Keratinocyte (primary cell): ENCODE measurements around the gene MANEAL. TPM values are rescaled to one million over a fixed set of nuclear protein-coding genes. Genes with fewer than 3 reads are reported as not detected.

ENCODE experiments used
- DNase-seq: peaks from one replicate; pipeline ENCODE4 v3.0.0-alpha.2; 2011; ENCODE audit warnings: low read depth, missing footprints, low spot score
- FAIRE-seq: peaks from 2 replicates; lab custom pipeline; 2011; peaks lifted over from hg19 to GRCh38; lab: Jason Lieb, UNC
- H2AFZ ChIP-seq: 2 replicates; pipeline ENCODE4 v1.6.0; 2012; ENCODE audit warnings: low read length, control low read depth, inconsistent platforms; ENCODE audit not compliant: control insufficient read depth
- H3K27ac ChIP-seq: 2 replicates; pipeline ENCODE4 v1.5.1; 2011; ENCODE audit warnings: low read length; ENCODE audit not compliant: control insufficient read depth, insufficient read depth
- H3K27me3 ChIP-seq: 3 replicates; pipeline ENCODE4 v1.6.0; 2011; ENCODE audit warnings: low read length; ENCODE audit not compliant: control insufficient read depth, insufficient read depth; ENCODE audit errors: extremely low read depth
- H3K36me3 ChIP-seq, 2 experiments: 2 replicates in 1 of 2; 3 replicates in 1 of 2; pipeline ENCODE4 v1.5.1; 2011; ENCODE audit warnings: low read length in 2 of 2, mild to moderate bottlenecking in 1 of 2; ENCODE audit not compliant: control insufficient read depth in 2 of 2, insufficient read depth in 2 of 2; ENCODE audit errors: extremely low read depth in 1 of 2
- H3K4me1 ChIP-seq: 3 replicates; pipeline ENCODE4 v1.5.1; 2011; ENCODE audit warnings: low read length; ENCODE audit not compliant: control insufficient read depth, insufficient read depth; ENCODE audit errors: extremely low read depth
- H3K4me2 ChIP-seq: 3 replicates; pipeline ENCODE4 v1.6.0; 2011; ENCODE audit warnings: low read depth, low read length; ENCODE audit not compliant: control insufficient read depth, insufficient read depth; ENCODE audit errors: extremely low read depth
- H3K4me3 ChIP-seq, 3 experiments: fragments of 200-600 bp in 1 of 3; sonication (generic) in 1 of 3; 2 replicates in 2 of 3; 3 replicates in 1 of 3; pipeline ENCODE4 v1.5.1; 2011 to 2016; ENCODE audit warnings: low read length in 3 of 3, mild to moderate bottlenecking in 3 of 3, control low read depth in 2 of 3, inconsistent platforms in 1 of 3, low read depth in 1 of 3, mixed read lengths in 1 of 3, mixed run types in 1 of 3, moderate library complexity in 1 of 3; ENCODE audit not compliant: control insufficient read depth in 2 of 3, insufficient read depth in 2 of 3; ENCODE audit errors: extremely low read depth in 1 of 3
- H3K79me2 ChIP-seq: 2 replicates; pipeline ENCODE4 v1.6.0; 2012; ENCODE audit warnings: low read length; ENCODE audit not compliant: control insufficient read depth, insufficient read depth
- H3K9ac ChIP-seq: 3 replicates; pipeline ENCODE4 v1.6.0; 2011; ENCODE audit warnings: low read length; ENCODE audit not compliant: control insufficient read depth, insufficient read depth; ENCODE audit errors: extremely low read depth
- H3K9me1 ChIP-seq: 3 replicates; pipeline ENCODE4 v1.6.0; 2011; ENCODE audit warnings: low read length; ENCODE audit not compliant: control insufficient read depth, insufficient read depth; ENCODE audit errors: extremely low read depth
- H3K9me3 ChIP-seq: 2 replicates; pipeline ENCODE4 v1.5.1; 2012; ENCODE audit warnings: low read depth, low read length; ENCODE audit not compliant: control insufficient read depth
- H4K20me1 ChIP-seq: 3 replicates; pipeline ENCODE4 v1.6.0; 2011; ENCODE audit warnings: low read length; ENCODE audit not compliant: control insufficient read depth, insufficient read depth; ENCODE audit errors: extremely low read depth
- EZH2 ChIP-seq: IDR thresholded peaks from one replicate; pipeline ENCODE4 v1.6.1; 2012; ENCODE audit warnings: inconsistent platforms, mild to moderate bottlenecking, low read length, moderate library complexity
- dilution Hi-C: fragments of 300-500 bp; cut with MboI; formaldehyde crosslinking; loops from one replicate; pipeline ENCODE4 v1.7.0; 2020; ENCODE audit warnings: low sequenced_read_pairs; ENCODE audit not compliant: extremely low pct_ligation_motif_present
- polyA plus RNA-seq, 5 experiments: library from polyadenylated mRNA; depleted of rRNA in 3 of 5; stranded (reverse) in 3 of 5; stranded (forward) in 1 of 5; unstranded in 1 of 5; fragments of >200 nt; gene quantifications; 1 replicate in 1 of 5; 2 replicates in 3 of 5; 3 replicates in 1 of 5; pipeline versions ENCODE4 v1.2.1 to v1.2.3, GENCODE V29; 2011 to 2012; ENCODE audit warnings: missing spikeins in 2 of 5, low read depth in 1 of 5, low replicate concordance in 1 of 5
- TF ChIP-seq, protein P1 (sequence below), 3 experiments: IDR thresholded peaks in 1 of 3; conservative IDR thresholded peaks in 1 of 3; optimal IDR thresholded peaks in 1 of 3; 2 replicates in 2 of 3; 3 replicates in 1 of 3; pipeline versions ENCODE3 to v1.5.1; 2011; ENCODE audit warnings: low read length in 3 of 3, mild to moderate bottlenecking in 3 of 3, moderate library complexity in 2 of 3, control low read depth in 1 of 3, inconsistent platforms in 1 of 3; ENCODE audit not compliant: insufficient read depth in 2 of 3; ENCODE audit errors: extremely low read depth in 1 of 3

MANEAL gene
- polyA plus RNA-seq, 1 donor (not counting 4 experiments of a cell fraction or from before 2014, with no cell fraction given): 0.37 TPM

- no peak for DNase-seq
- H4K20me1 ChIP-seq: peaks cover 8% of the 10 kb centered on the region
- H3K9me3 ChIP-seq: no peaks in the 10 kb centered on the region
- peaks cover 78% of the 10 kb centered on the region for H3K79me2 ChIP-seq
- peaks cover 14 to 17% of the 10 kb centered on the region in 2 experiments for H3K36me3 ChIP-seq
- no peak overlapping the region for H3K4me3 ChIP-seq
- H3K4me1 ChIP-seq: no peaks in the 10 kb centered on the region
- no peaks in the 10 kb centered on the region for H3K27me3 ChIP-seq
- FAIRE-seq: no peak
- no peaks in the 10 kb centered on the region for H3K9me1 ChIP-seq
- dilution Hi-C loops: no loop called here
- H3K9ac ChIP-seq: no peak overlapping the region
- H2AFZ ChIP-seq: no peak overlapping the region
- H3K4me2 ChIP-seq: no peak overlapping the region
- no peak overlapping the region for H3K27ac ChIP-seq
- TF ChIP-seq, protein P1, sequence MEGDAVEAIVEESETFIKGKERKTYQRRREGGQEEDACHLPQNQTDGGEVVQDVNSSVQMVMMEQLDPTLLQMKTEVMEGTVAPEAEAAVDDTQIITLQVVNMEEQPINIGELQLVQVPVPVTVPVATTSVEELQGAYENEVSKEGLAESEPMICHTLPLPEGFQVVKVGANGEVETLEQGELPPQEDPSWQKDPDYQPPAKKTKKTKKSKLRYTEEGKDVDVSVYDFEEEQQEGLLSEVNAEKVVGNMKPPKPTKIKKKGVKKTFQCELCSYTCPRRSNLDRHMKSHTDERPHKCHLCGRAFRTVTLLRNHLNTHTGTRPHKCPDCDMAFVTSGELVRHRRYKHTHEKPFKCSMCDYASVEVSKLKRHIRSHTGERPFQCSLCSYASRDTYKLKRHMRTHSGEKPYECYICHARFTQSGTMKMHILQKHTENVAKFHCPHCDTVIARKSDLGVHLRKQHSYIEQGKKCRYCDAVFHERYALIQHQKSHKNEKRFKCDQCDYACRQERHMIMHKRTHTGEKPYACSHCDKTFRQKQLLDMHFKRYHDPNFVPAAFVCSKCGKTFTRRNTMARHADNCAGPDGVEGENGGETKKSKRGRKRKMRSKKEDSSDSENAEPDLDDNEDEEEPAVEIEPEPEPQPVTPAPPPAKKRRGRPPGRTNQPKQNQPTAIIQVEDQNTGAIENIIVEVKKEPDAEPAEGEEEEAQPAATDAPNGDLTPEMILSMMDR (optimal IDR thresholded peaks at IDR 0.05 in 1 of 3, IDR thresholded peaks at IDR 0.05 in 1 of 3, conservative IDR thresholded peaks at IDR 0.05 in 1 of 3; ENCODE audit: extremely low read depth in 1 of 3, insufficient read depth in 2 of 3, low read length in 3 of 3): no peak
- no peak for TF ChIP-seq EZH2
Measured at GRCh38 chr1:37846647-37847339, 53.1 kb downstream of the MANEAL start.

DNA sequence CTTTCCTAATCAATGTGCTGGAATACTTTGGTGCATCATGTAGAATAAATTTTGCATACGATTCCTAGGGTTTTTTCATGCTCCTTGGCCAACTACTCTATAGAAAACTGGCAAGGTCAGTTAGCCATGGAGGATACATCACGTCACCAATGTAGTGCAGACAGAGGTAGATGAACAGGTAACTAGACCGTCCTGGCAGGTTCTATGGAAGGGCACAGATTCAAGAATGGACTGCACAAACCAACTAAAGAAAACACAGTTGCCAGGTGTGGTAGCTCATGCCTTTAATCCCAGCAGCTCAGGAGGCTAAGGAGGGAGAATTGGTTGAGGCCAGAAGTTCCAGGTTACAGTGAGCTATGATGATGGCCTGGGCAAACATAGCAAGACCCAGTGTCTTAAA lies 55.8 kb downstream of the MANEAL start:
- Histone ChIP-seq H3K27ac (no peak overlapping the region), H3K27me3 (no peaks in the 10 kb centered on the region), H3K4me3 (no peak overlapping the region), H3K9me3 (no peaks in the 10 kb centered on the region), H3K9me1 (no peaks in the 10 kb centered on the region), H3K9ac (no peak overlapping the region), H3K36me3 (peaks cover 11 to 18% of the 10 kb centered on the region in 2 experiments), H3K79me2 (peaks cover 88% of the 10 kb centered on the region), H2AFZ (no peak overlapping the region), H4K20me1 (peaks cover 5% of the 10 kb centered on the region), H3K4me1 (peaks cover 3% of the 10 kb centered on the region), H3K4me2 (no peak overlapping the region)
- dilution Hi-C loops: no loop called here
- FAIRE-seq (no peak), DNase-seq (no peak)
- TF ChIP-seq EZH2: no peak
- TF ChIP-seq, protein P1 (optimal IDR thresholded peaks at IDR 0.05 in 1 of 3, IDR thresholded peaks at IDR 0.05 in 1 of 3, conservative IDR thresholded peaks at IDR 0.05 in 1 of 3; ENCODE audit: extremely low read depth in 1 of 3, insufficient read depth in 2 of 3, low read length in 3 of 3): no peak
